Smooth muscle cell (in vitro differentiated cells): Measurements from ENCODE around the gene FOXA2. TPM values are rescaled to one million over a fixed set of nuclear protein-coding genes. Genes with fewer than 3 reads are reported as not detected.

ENCODE experiments used
- DNase-seq: peaks from one replicate; lab custom pipeline; 2025; ENCODE audit not compliant: unreplicated experiment; lab: John Stamatoyannopoulos, UW
- H2AFZ ChIP-seq: fragments of 200-600 bp; sonication (generic); 2 replicates; pipeline ENCODE4 v1.6.0; 2016; ENCODE audit warnings: antibody characterized with exemption, low read depth, mild to moderate bottlenecking
- H3F3A ChIP-seq: fragments of 200-600 bp; sonication (generic); 2 replicates; pipeline ENCODE4 v1.6.0; 2017; ENCODE audit warnings: antibody characterized with exemption, low read depth
- H3K27ac ChIP-seq: fragments of 200-600 bp; sonication (generic); 2 replicates; pipeline ENCODE4 v1.5.1; 2016; ENCODE audit warnings: low read depth, mild to moderate bottlenecking
- H3K27me3 ChIP-seq: fragments of 200-600 bp; sonication (generic); 2 replicates; pipeline ENCODE4 v1.6.1; 2016; ENCODE audit warnings: low read depth, mild to moderate bottlenecking
- H3K36me3 ChIP-seq: fragments of 200-600 bp; sonication (generic); 2 replicates; pipeline ENCODE4 v1.5.1; 2016; ENCODE audit warnings: low read depth
- H3K4me1 ChIP-seq: fragments of 200-600 bp; sonication (generic); 2 replicates; pipeline ENCODE4 v1.5.1; 2016; ENCODE audit warnings: low read depth
- H3K4me2 ChIP-seq: fragments of 200-600 bp; sonication (generic); 2 replicates; pipeline ENCODE4 v1.6.0; 2016; ENCODE audit warnings: mild to moderate bottlenecking
- H3K4me3 ChIP-seq: fragments of 200-600 bp; sonication (generic); 2 replicates; pipeline ENCODE4 v1.5.1; 2016; ENCODE audit warnings: mild to moderate bottlenecking
- H3K79me2 ChIP-seq: fragments of 200-600 bp; sonication (generic); 2 replicates; pipeline ENCODE4 v1.6.0; 2016; ENCODE audit warnings: low read depth, mild to moderate bottlenecking
- H3K9ac ChIP-seq: fragments of 200-600 bp; sonication (generic); 2 replicates; pipeline ENCODE4 v1.6.0; 2016; ENCODE audit warnings: low read depth
- H3K9me3 ChIP-seq: fragments of 200-600 bp; sonication (generic); replicated peaks from 2 replicates; pipeline ENCODE4 v1.5.1; 2016; ENCODE audit warnings: low read depth
- H4K20me1 ChIP-seq: fragments of 200-600 bp; sonication (generic); 2 replicates; pipeline ENCODE4 v1.6.0; 2016; ENCODE audit warnings: low read depth
- CTCF ChIP-seq: fragments of 200-600 bp; sonication (generic); IDR thresholded peaks from 2 replicates; pipeline ENCODE4 v1.5.1; 2017; ENCODE audit warnings: borderline replicate concordance, mild to moderate bottlenecking, antibody characterized with exemption; ENCODE audit not compliant: insufficient read depth, poor library complexity, severe bottlenecking
- WGBS: methylation state at CpG from one replicate; pipeline ENCODE4 v1.1.7; 2016; ENCODE audit warnings: low lambda C conversion rate; 5-methylcytosine and 5-hydroxymethylcytosine counted together
- polyA plus RNA-seq: library from polyadenylated mRNA; unstranded; fragments of >200 nt; fragmentation: Nextera tagmentation; extraction: Ambion mirVana; gene quantifications from 2 replicates; pipeline ENCODE4 v1.2.1, GENCODE V29; 2016
- total RNA-seq: library from RNA; depleted of rRNA; stranded (reverse); fragments of >200 nt; gene quantifications from 2 replicates; pipeline ENCODE4 v1.2.3, GENCODE V29; 2014

The FOXA2 gene
- total and polyA plus RNA-seq, 2 experiments from 2014 or later = not detected

- Histone ChIP-seq H2AFZ (no peak overlapping the region), H3K9ac (no peak overlapping the region), H4K20me1 (no peaks in the 10 kb centered on the region), H3K9me3 (no peaks in the 10 kb centered on the region), H3K27ac (no peak overlapping the region), H3K4me2 (no peak overlapping the region), H3K36me3 (no peaks in the 10 kb centered on the region), H3K79me2 (no peaks in the 10 kb centered on the region), H3K4me1 (peaks cover 30% of the 10 kb centered on the region), H3K27me3 (peaks cover 100% of the 10 kb centered on the region), H3F3A (no peaks in the 10 kb centered on the region), H3K4me3 (no peak overlapping the region)
- DNase-seq = no peak
- 49% methylated on average over 9 of the region's 9 CpGs for WGBS
- TF ChIP-seq CTCF = no peak
Measured at GRCh38 chr20:22561965-22562577, 22.3 kb downstream of the FOXA2 start.

GRCh38 chr20:22560817-22561216, 23.6 kb downstream of the FOXA2 start:
- H2AFZ ChIP-seq = no peak overlapping the region
- H3K9ac ChIP-seq = no peak overlapping the region
- H3K4me1 ChIP-seq = peaks cover 30% of the 10 kb centered on the region
- no peak overlapping the region for H3K4me3 ChIP-seq
- no peaks in the 10 kb centered on the region for H4K20me1 ChIP-seq
- H3K36me3 ChIP-seq = no peaks in the 10 kb centered on the region
- no peaks in the 10 kb centered on the region for H3K9me3 ChIP-seq
- no peaks in the 10 kb centered on the region for H3F3A ChIP-seq
- H3K27ac ChIP-seq = no peak overlapping the region
- H3K4me2 ChIP-seq = no peak overlapping the region
- no peak for DNase-seq
- TF ChIP-seq CTCF = no peak
- 8% methylated on average over 16 of the region's 16 CpGs for WGBS
- H3K27me3 ChIP-seq = peaks cover 99% of the 10 kb centered on the region
- no peaks in the 10 kb centered on the region for H3K79me2 ChIP-seq

- Histone ChIP-seq H3K27me3 (peaks cover 90% of the 10 kb centered on the region), H2AFZ (no peak overlapping the region), H3K36me3 (no peaks in the 10 kb centered on the region), H3K79me2 (no peaks in the 10 kb centered on the region), H3K9me3 (no peaks in the 10 kb centered on the region), H3K4me2 (no peak overlapping the region), H3K27ac (no peak overlapping the region), H3K4me3 (no peak overlapping the region), H4K20me1 (no peaks in the 10 kb centered on the region), H3K4me1 (peaks cover 30% of the 10 kb centered on the region), H3F3A (no peaks in the 10 kb centered on the region), H3K9ac (no peak overlapping the region)
- 36% methylated on average over 6 of the region's 6 CpGs for WGBS
- no peak for DNase-seq
- TF ChIP-seq CTCF = no peak
Measured at GRCh38 chr20:22559711-22560318, 24.6 kb downstream of the FOXA2 start.
